Measurements from ENCODE around the gene RYR1. TPM values are rescaled to one million over a fixed set of nuclear protein-coding genes. Genes with fewer than 3 reads are reported as not detected.
"Not testable (repeated sequence)": the region's sequence is repeated elsewhere in the genome, so short reads cannot be mapped to it uniquely, and the experiment has no call there.

RYR1 gene
- total RNA-seq, 1 experiment from 2014 or later, result 4.1 TPM

DNA sequence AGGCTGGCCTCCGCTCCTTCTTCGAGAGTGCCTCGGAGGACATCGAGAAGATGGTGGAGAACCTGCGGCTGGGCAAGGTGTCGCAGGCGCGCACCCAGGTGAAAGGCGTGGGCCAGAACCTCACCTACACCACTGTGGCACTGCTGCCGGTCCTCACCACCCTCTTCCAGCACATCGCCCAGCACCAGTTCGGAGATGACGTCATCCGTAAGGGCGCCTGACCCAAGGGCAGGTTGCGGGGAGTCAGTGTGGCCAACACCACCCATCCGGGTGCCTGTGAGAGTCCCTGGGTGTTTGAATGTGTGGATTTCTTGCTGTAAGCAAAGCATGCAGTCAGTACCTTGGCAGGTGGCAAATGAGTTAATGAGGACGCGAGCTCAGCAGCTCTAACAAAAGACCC is 78.8 kb downstream of the RYR1 start:
- Histone ChIP-seq H3K9ac (ENCODE audit: low read length) (no peak overlapping the region), H3K36me3 (ENCODE audit: control insufficient read depth in 1 of 2, insufficient read depth in 2 of 2, low read length in 2 of 2) (no peaks in the 10 kb centered on the region), H3K9me3 (ENCODE audit: control insufficient read depth in 1 of 2, insufficient read depth in 1 of 2, low read depth in 1 of 2, low read length in 2 of 2) (no peaks in the 10 kb centered on the region), H3K4me1 (ENCODE audit: control insufficient read depth in 1 of 2, insufficient read depth in 2 of 2, low read length in 2 of 2) (peaks cover 6 to 14% of the 10 kb centered on the region in 2 experiments; a peak in 3 of 4 replicates), H3K27me3 (ENCODE audit: insufficient read depth, low read length) (no peaks in the 10 kb centered on the region), H3K4me3 (replicated peaks in 1 of 2; ENCODE audit: low read depth in 1 of 2, low read length in 2 of 2) (no peak overlapping the region), H2AFZ (ENCODE audit: low read depth, low read length, poor library complexity, severe bottlenecking) (no peak overlapping the region), H3K27ac (ENCODE audit: low read depth, low read length) (no peak overlapping the region), H3K9me2 (ENCODE audit: insufficient read depth) (no peaks in the 10 kb centered on the region), H3K4me2 (ENCODE audit: low read length) (no peak overlapping the region), H3K79me2 (ENCODE audit: insufficient read depth, low read length) (no peaks in the 10 kb centered on the region), H4K20me1 (ENCODE audit: insufficient read depth) (no peaks in the 10 kb centered on the region)
- ATAC-seq, result no peak
- CTCF ChIA-PET, result interaction anchor here (1.0 to 2.7 kb wide), 3 partner anchors 32 to 125 kb away, joined by 3 to 11 read pairs (median 3); partner anchors contain the start of gene FAM98C
- intact Hi-C loops (cut with micrococcal nuclease), result loop anchor here (10.0 kb wide), 3 partner anchors 107 to 423 kb away; partner anchors contain the start of genes FAM98C, MRPS12 and SARS2
- POLR2A ChIA-PET, result no interaction called here
- BruUV-seq (replicated peaks), result no TSS peak
- DNase-seq (ENCODE audit: low read depth, low spot score), result no peak
- TF ChIP-seq POLR2AphosphoS5 (IDR thresholded peaks at IDR 0.05; ENCODE audit: low read depth, low read length) (no peak), SRF (IDR thresholded peaks at IDR 0.05; ENCODE audit: low read depth) (no peak), JUND (IDR thresholded peaks at IDR 0.05) (no peak), ZFX (IDR thresholded peaks at IDR 0.05) (no peak), YY1 (IDR thresholded peaks at IDR 0.05; ENCODE audit: extremely low read depth, insufficient replicate concordance, low read depth, low read length) (no peak), ZBTB33 (IDR thresholded peaks at IDR 0.05; ENCODE audit: extremely low read depth, insufficient replicate concordance, low read length) (no peak), ZNF274 (IDR thresholded peaks at IDR 0.05; ENCODE audit: low read depth, low read length) (no peak), RAD21 (IDR thresholded peaks at IDR 0.05; ENCODE audit: low read depth) (no peak), SP1 (IDR thresholded peaks at IDR 0.05; ENCODE audit: low read depth) (no peak), EGR1 (IDR thresholded peaks at IDR 0.05; ENCODE audit: low read depth) (no peak), POLR2A (IDR thresholded peaks at IDR 0.05; ENCODE audit: borderline replicate concordance, extremely low read depth, insufficient read depth, insufficient read length) (no peak), CBX3 (IDR thresholded peaks at IDR 0.05; ENCODE audit: low read depth) (no peak), SIN3A (IDR thresholded peaks at IDR 0.05; ENCODE audit: low read depth) (no peak), ATF3 (IDR thresholded peaks at IDR 0.05) (no peak), EZH2phosphoT487 (IDR thresholded peaks at IDR 0.05; ENCODE audit: borderline replicate concordance) (no peak), ELF1 (IDR thresholded peaks at IDR 0.05; ENCODE audit: borderline replicate concordance, low read depth) (no peak), CEBPB (IDR thresholded peaks at IDR 0.05; ENCODE audit: low read depth) (no peak)
- RAD21 ChIA-PET (ENCODE audit: low non-redundant PET in 1 of 2, low total read pairs in 2 of 2, uncharacterized antibody in 2 of 2, unreplicated experiment in 2 of 2), result no interaction called here

DNA sequence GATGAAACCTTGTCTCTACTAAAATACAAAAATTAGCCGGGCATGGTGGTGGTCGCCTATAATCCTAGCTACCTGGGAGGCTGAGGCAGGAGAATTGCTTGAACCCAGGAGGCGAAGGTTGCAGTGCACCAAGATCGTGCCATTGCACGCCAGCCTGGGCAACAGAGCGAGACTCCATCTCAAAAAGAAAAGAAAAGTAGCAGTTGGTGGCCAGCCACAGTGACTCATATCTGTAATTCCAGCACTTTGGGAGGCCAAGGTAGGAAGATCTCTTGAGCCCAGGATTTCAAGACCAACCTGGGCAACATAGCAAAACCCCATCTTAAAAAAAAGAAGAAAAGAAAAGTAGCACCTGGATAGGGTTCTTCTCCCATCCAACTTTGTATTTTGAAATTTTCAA is 79.7 kb downstream of the RYR1 start:
- H3K27me3 ChIP-seq (ENCODE audit: insufficient read depth, low read length); ATAC-seq; H3K36me3 ChIP-seq (ENCODE audit: control insufficient read depth in 1 of 2, insufficient read depth in 2 of 2, low read length in 2 of 2); H3K4me2 ChIP-seq (ENCODE audit: low read length); H3K27ac ChIP-seq (ENCODE audit: low read depth, low read length); POLR2A ChIA-PET; H3K9ac ChIP-seq (ENCODE audit: low read length); H4K20me1 ChIP-seq (ENCODE audit: insufficient read depth); H3K9me3 ChIP-seq (ENCODE audit: control insufficient read depth in 1 of 2, insufficient read depth in 1 of 2, low read depth in 1 of 2, low read length in 2 of 2); RAD21 ChIA-PET (ENCODE audit: low non-redundant PET in 1 of 2, low total read pairs in 2 of 2, uncharacterized antibody in 2 of 2, unreplicated experiment in 2 of 2); H3K79me2 ChIP-seq (ENCODE audit: insufficient read depth, low read length); H3K4me1 ChIP-seq (ENCODE audit: control insufficient read depth in 1 of 2, insufficient read depth in 2 of 2, low read length in 2 of 2); H3K4me3 ChIP-seq (replicated peaks in 1 of 2; ENCODE audit: low read depth in 1 of 2, low read length in 2 of 2); DNase-seq (ENCODE audit: low read depth, low spot score); BruUV-seq (replicated peaks); H3K9me2 ChIP-seq (ENCODE audit: insufficient read depth); H2AFZ ChIP-seq (ENCODE audit: low read depth, low read length, poor library complexity, severe bottlenecking): not testable (repeated sequence)
- CTCF ChIA-PET, result interaction anchor here (2.7 kb wide), 1 partner anchor 110 kb away, joined by 11 read pairs; the partner anchor contains the start of gene FAM98C
- intact Hi-C loops (cut with micrococcal nuclease), result loop anchor here (10.0 kb wide), 3 partner anchors 108 to 422 kb away; partner anchors contain the start of genes FAM98C, MRPS12 and SARS2

Data from HCT116 (cell line).